Adrenal gland (tissue), 12 donors: ENCODE measurements around the gene CTU1. TPM values are rescaled to one million over a fixed set of nuclear protein-coding genes. Genes with fewer than 3 reads are reported as not detected.

ENCODE experiments used
- DNase-seq, 7 donors: peaks; one replicate each; pipeline ENCODE4 v3.0.0-alpha.2; 2019 to 2020
- H3K27ac ChIP-seq, 5 donors: fragments of 200-600 bp; sonication (generic) in 4 of 5; 1 replicate in 3 of 5; 2 replicates in 2 of 5; pipeline versions ENCODE4 v1.5.1 to v1.8.0; 2016 to 2020; ENCODE audit warnings: mild to moderate bottlenecking in 1 of 5
- H3K27me3 ChIP-seq: fragments of 200-600 bp; 2 replicates; pipeline ENCODE4 v1.8.0; 2021
- H3K36me3 ChIP-seq, 2 donors: fragments of 200-600 bp; replicated peaks in 1 of 2; 1 replicate in 1 of 2; 2 replicates in 1 of 2; pipeline versions ENCODE4 v1.5.1 to v1.8.0; 2018 to 2022
- H3K4me1 ChIP-seq, 2 donors: fragments of 200-600 bp; replicated peaks in 1 of 2; 1 replicate in 1 of 2; 2 replicates in 1 of 2; pipeline versions ENCODE4 v1.5.1 to v1.8.0; 2018 to 2021
- H3K4me3 ChIP-seq, 4 donors: fragments of 200-600 bp; sonication (generic) in 3 of 4; one replicate each; pipeline ENCODE4 v1.5.1; 2016 to 2018
- H3K9me3 ChIP-seq, 3 donors: fragments of 200-600 bp; sonication (generic) in 1 of 3; replicated peaks in 1 of 3; 1 replicate in 2 of 3; 2 replicates in 1 of 3; pipeline versions ENCODE4 v1.5.1 to v1.8.0; 2016 to 2021
- CTCF ChIP-seq, 6 experiments: fragments of 450-650 bp in 4 of 6; fragments of 200-600 bp in 2 of 6; sonication (generic) in 1 of 6; IDR thresholded peaks; 1 replicate in 5 of 6; 2 replicates in 1 of 6; pipeline versions ENCODE4 v1.5.1 to v1.8.0; 2016 to 2021; ENCODE audit warnings: antibody characterized with exemption in 6 of 6, mild to moderate bottlenecking in 2 of 6, moderate library complexity in 1 of 6
- POLR2A ChIP-seq, 2 donors: fragments of 450-650 bp; IDR thresholded peaks; one replicate each; pipeline ENCODE4 v1.6.1; 2017; ENCODE audit warnings: antibody characterized with exemption in 2 of 2, mild to moderate bottlenecking in 2 of 2, moderate library complexity in 1 of 2
- WGBS, 4 donors: extraction: QIAGEN DNeasy Blood & Tissue Kit in 2 of 4; methylation state at CpG; one replicate each; pipeline versions ENCODE4 v1.1.5 to v1.1.7; 2013 to 2017; 5-methylcytosine and 5-hydroxymethylcytosine counted together
- intact Hi-C, 2 donors: fragments of 100-400 bp; cut with DNase I; formaldehyde crosslinking; loops; one replicate each; pipeline versions ENCODE4 v1.14.1 to v1.15.0; 2022 to 2023
- polyA plus RNA-seq, 3 donors: library from polyadenylated mRNA; stranded (reverse); fragments of 200-250 nt in 2 of 3; fragments of 350-450 nt in 1 of 3; fragmentation: Illumina TruSeq in 1 of 3; extraction: RNeasy Lipid Tissue Mini Kit (QIAGEN cat#74804) in 1 of 3; gene quantifications; one replicate each; pipeline ENCODE4 v1.2.3, GENCODE V29; 2013 to 2014
- total RNA-seq, 9 donors: library from RNA; depleted of rRNA in 4 of 9; stranded (reverse); fragments of >200 nt in 4 of 9; fragments of 120-200 nt in 1 of 9; fragmentation: NEBNext Ultra II Directional in 1 of 9; extraction: Animal tissue kit (Norgen Biotek cat#: 25700) in 1 of 9; gene quantifications; one replicate each; pipeline versions ENCODE4 v1.1.0 to v1.2.4, GENCODE V29; 2013 to 2023
- donor health status: healthy with polysubstance abuse.
- donor health status: Bipolar disorder and iron deficiency.
- donor health status: DM: yes; HTN: yes; CAD: no.
- donor health status: DM: no; HTN: no; CAD: no.
- donor health status: DM: no; HTN: no; CAD: no.
- donor health status: DM: yes; HTN: yes; CAD: no.

The CTU1 gene
- total and polyA plus RNA-seq, 12 donors, result 1.1 to 23.9 (median 8.1) TPM

DNA sequence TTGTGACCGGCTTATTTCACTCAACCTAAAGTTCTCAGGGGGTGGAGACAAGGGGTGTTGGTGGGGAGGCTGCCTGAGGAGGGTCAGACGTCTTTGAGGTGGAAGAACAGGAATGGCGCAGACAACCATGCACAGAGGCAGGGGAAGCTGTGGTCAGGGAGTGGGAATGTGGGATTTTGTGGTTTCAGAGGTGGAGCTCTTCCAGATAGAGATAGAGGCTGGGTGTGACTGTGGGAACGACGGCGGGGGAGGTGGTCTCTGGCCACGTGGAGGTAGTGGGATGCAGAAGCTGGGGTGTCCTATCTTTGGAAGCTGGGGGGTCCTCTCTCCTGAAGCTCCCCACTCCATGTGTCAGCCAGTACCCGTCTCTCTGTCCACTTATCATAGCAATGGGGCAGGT lies 17.7 kb downstream of the CTU1 start:
- no peak for TF ChIP-seq CTCF (IDR thresholded peaks at IDR 0.05)
- no peak for TF ChIP-seq POLR2A (IDR thresholded peaks at IDR 0.05)
- Histone ChIP-seq H3K4me3 (no peak overlapping the region), H3K4me1 (no peaks in the 10 kb centered on the region), H3K9me3 (no peaks in the 10 kb centered on the region), H3K27ac (no peak overlapping the region), H3K27me3 (no peaks in the 10 kb centered on the region), H3K36me3 (no peaks in the 10 kb centered on the region)
- WGBS, 4 donors, result 72 to 74% (median 73%) methylated on average over 8 of the region's 8 CpGs
- DNase-seq, result no peak
- intact Hi-C loops, result loop anchor here (10.0 kb wide), 3 partner anchors 76 to 166 kb away; partner anchors contain the start of gene KLK10 (in 1 of the 2)

DNA sequence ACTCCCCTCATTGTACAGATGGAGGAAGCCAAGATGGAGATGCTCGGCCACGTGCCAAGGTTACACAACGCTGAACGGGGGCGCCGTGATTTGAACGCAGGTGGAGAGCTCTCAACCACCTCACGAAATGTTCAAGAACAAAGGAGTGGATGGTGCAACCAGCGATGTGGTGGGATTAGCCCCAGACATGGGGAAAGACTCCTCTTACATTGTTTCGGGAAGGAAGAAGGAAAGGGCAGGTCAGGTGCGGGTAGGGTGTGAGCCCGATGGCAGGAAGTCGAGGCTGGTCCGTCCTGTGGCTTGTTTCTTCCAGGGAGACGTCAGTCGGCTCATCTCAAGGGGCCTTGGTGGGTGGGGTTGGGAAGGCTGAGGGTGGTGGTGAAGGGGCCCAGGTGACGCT lies 18.4 kb downstream of the CTU1 start:
- Histone ChIP-seq H3K27me3 (no peaks in the 10 kb centered on the region), H3K4me3 (no peak overlapping the region), H3K36me3 (no peaks in the 10 kb centered on the region), H3K9me3 (no peaks in the 10 kb centered on the region), H3K27ac (no peak overlapping the region), H3K4me1 (no peaks in the 10 kb centered on the region)
- WGBS, 4 donors, result 87 to 94% (median 89%) methylated on average over 17 of the region's 17 CpGs
- no peak for DNase-seq
- TF ChIP-seq CTCF (IDR thresholded peaks at IDR 0.05) (no peak), POLR2A (IDR thresholded peaks at IDR 0.05) (no peak)
- intact Hi-C loops, result loop anchor here (10.0 kb wide), 3 partner anchors 75 to 165 kb away; partner anchors contain the start of gene KLK10 (in 1 of the 2)

GRCh38 chr19:51086153-51086850 lies 21.9 kb downstream of the CTU1 start:
- H3K4me1 ChIP-seq, result no peaks in the 10 kb centered on the region
- 83 to 90% (median 88%) methylated on average over 17 to 18 of the region's 18 CpGs for WGBS, 4 donors
- DNase-seq, result no peak
- H3K27ac ChIP-seq, result no peak overlapping the region
- H3K4me3 ChIP-seq, result no peak overlapping the region
- TF ChIP-seq POLR2A (IDR thresholded peaks at IDR 0.05), result no peak
- TF ChIP-seq CTCF (IDR thresholded peaks at IDR 0.05), result no peak
- intact Hi-C loops, result no loop called here
- H3K36me3 ChIP-seq, result no peaks in the 10 kb centered on the region
- no peaks in the 10 kb centered on the region for H3K27me3 ChIP-seq
- H3K9me3 ChIP-seq, result no peaks in the 10 kb centered on the region

DNA sequence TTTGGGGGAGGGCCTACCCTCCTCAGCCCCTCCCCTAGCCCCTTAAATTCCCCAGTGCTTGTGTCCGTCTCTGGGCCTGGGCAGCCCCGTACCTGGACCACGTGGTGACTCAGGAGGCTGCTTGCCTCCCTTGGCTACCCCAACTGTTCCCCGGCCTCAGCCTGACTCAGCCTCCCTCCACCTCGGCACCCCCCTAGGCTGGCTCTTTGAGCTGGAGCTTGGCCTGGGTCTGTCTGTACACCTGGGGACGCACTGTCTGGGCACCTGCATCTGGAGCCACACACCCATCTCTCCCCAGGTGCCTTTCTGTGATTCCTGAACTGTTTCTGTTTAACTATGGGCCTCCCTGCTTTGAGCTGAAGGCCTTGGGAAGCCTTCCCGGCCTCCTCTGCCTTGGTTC lies 23.7 kb downstream of the CTU1 start:
- Histone ChIP-seq H3K27me3 (no peaks in the 10 kb centered on the region), H3K27ac (no peak overlapping the region), H3K4me1 (no peaks in the 10 kb centered on the region), H3K36me3 (no peaks in the 10 kb centered on the region), H3K9me3 (no peaks in the 10 kb centered on the region), H3K4me3 (no peak overlapping the region)
- 67 to 85% (median 72%) methylated on average over 7 of the region's 7 CpGs for WGBS, 4 donors
- intact Hi-C loops, result no loop called here
- TF ChIP-seq POLR2A (IDR thresholded peaks at IDR 0.05) (no peak), CTCF (IDR thresholded peaks at IDR 0.05) (no peak)
- DNase-seq, result no peak
